ENCODE data around the gene FOSB.

The FOSB gene

DNA sequence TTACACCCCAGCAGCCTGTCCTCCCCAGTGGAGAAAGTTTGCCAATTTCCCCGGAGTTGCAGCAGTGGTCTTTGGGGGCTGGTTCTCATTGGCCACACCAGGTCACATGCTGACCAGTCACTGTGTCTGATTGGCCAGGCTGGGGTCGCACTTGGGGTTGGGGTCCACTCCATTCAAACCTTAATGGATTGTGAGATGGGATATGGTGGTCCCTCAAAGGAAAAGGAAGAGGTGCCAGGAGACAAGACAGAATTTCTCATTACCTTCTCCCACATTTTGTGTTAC lies 33.9 kb downstream of the FOSB start:
- Histone ChIP-seq H3K4me1 (ENCODE audit: low read depth, poor library complexity, severe bottlenecking) (peaks cover 20% of the 10 kb centered on the region), H3K36me3 (ENCODE audit: insufficient read depth) (no peaks in the 10 kb centered on the region), H3K27ac (no peak overlapping the region), H3K79me2 (ENCODE audit: insufficient read depth, low read depth) (no peaks in the 10 kb centered on the region), H3K4me3 (IDR thresholded peaks at IDR 0.05; ENCODE audit: insufficient read depth, low read depth, low read length) (no peak overlapping the region), H4K20me1 (ENCODE audit: insufficient read depth) (no peaks in the 10 kb centered on the region), H3K9ac (no peak overlapping the region), H2AFZ (ENCODE audit: low read depth) (no peak overlapping the region), H3K4me2 (no peak overlapping the region), H3K27me3 (ENCODE audit: insufficient read depth, low read depth) (peaks cover 2% of the 10 kb centered on the region; the same call in 1 of the 2 replicates)
- TF ChIP-seq, protein P1, sequence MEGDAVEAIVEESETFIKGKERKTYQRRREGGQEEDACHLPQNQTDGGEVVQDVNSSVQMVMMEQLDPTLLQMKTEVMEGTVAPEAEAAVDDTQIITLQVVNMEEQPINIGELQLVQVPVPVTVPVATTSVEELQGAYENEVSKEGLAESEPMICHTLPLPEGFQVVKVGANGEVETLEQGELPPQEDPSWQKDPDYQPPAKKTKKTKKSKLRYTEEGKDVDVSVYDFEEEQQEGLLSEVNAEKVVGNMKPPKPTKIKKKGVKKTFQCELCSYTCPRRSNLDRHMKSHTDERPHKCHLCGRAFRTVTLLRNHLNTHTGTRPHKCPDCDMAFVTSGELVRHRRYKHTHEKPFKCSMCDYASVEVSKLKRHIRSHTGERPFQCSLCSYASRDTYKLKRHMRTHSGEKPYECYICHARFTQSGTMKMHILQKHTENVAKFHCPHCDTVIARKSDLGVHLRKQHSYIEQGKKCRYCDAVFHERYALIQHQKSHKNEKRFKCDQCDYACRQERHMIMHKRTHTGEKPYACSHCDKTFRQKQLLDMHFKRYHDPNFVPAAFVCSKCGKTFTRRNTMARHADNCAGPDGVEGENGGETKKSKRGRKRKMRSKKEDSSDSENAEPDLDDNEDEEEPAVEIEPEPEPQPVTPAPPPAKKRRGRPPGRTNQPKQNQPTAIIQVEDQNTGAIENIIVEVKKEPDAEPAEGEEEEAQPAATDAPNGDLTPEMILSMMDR (conservative IDR thresholded peaks at IDR 0.05; ENCODE audit: low read depth, low read length) = no peak

DNA sequence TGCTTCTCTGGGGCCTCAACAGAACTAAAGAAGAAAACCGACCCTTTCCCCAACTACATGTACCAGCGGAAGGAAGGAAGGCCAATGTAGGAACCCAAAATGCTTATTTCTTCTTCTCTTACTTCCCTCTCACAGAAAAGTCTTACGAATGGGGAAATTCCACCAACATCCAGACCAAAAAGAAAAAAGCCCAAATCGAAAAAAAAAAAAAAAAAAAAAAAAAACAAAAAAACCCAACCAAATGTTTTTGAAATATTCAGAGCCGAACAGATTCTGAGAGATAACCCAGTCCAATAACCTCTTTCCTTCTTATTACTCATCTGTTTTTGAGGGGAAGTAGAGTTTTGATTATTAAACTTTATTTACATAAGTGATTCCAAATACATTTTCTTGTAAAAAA lies 34.3 kb downstream of the FOSB start:
- H3K36me3 ChIP-seq (ENCODE audit: insufficient read depth) = no peaks in the 10 kb centered on the region
- no peaks in the 10 kb centered on the region for H4K20me1 ChIP-seq (ENCODE audit: insufficient read depth)
- H3K4me2 ChIP-seq = no peak overlapping the region
- no peak overlapping the region for H2AFZ ChIP-seq (ENCODE audit: low read depth)
- no peak overlapping the region for H3K9ac ChIP-seq
- H3K79me2 ChIP-seq (ENCODE audit: insufficient read depth, low read depth) = no peaks in the 10 kb centered on the region
- TF ChIP-seq, protein P1 (conservative IDR thresholded peaks at IDR 0.05; ENCODE audit: low read depth, low read length) = no peak
- H3K27me3 ChIP-seq (ENCODE audit: insufficient read depth, low read depth) = peaks cover 2% of the 10 kb centered on the region; the same call in 1 of the 2 replicates
- no peak overlapping the region for H3K27ac ChIP-seq
- no peak overlapping the region for H3K4me3 ChIP-seq (IDR thresholded peaks at IDR 0.05; ENCODE audit: insufficient read depth, low read depth, low read length)
- peaks cover 20% of the 10 kb centered on the region for H3K4me1 ChIP-seq (ENCODE audit: low read depth, poor library complexity, severe bottlenecking)

GRCh38 chr19:45503909-45504308 lies 36.1 kb downstream of the FOSB start:
- H3K79me2 ChIP-seq (ENCODE audit: insufficient read depth, low read depth) = peaks cover 8% of the 10 kb centered on the region; the same call in 1 of the 2 replicates
- peaks cover 21% of the 10 kb centered on the region for H3K4me1 ChIP-seq (ENCODE audit: low read depth, poor library complexity, severe bottlenecking)
- no peaks in the 10 kb centered on the region for H3K36me3 ChIP-seq (ENCODE audit: insufficient read depth)
- H3K4me3 ChIP-seq (IDR thresholded peaks at IDR 0.05; ENCODE audit: insufficient read depth, low read depth, low read length) = no peak overlapping the region
- no peak overlapping the region for H2AFZ ChIP-seq (ENCODE audit: low read depth)
- H3K27ac ChIP-seq = no peak overlapping the region
- TF ChIP-seq, protein P1 (conservative IDR thresholded peaks at IDR 0.05; ENCODE audit: low read depth, low read length) = no peak
- H3K4me2 ChIP-seq = no peak overlapping the region
- 0 out of 2 replicates have a peak, but pooled peaks cover 2% of the 10 kb centered on the region for H3K27me3 ChIP-seq (ENCODE audit: insufficient read depth, low read depth)
- no peaks in the 10 kb centered on the region for H4K20me1 ChIP-seq (ENCODE audit: insufficient read depth)
- H3K9ac ChIP-seq = no peak overlapping the region

DNA sequence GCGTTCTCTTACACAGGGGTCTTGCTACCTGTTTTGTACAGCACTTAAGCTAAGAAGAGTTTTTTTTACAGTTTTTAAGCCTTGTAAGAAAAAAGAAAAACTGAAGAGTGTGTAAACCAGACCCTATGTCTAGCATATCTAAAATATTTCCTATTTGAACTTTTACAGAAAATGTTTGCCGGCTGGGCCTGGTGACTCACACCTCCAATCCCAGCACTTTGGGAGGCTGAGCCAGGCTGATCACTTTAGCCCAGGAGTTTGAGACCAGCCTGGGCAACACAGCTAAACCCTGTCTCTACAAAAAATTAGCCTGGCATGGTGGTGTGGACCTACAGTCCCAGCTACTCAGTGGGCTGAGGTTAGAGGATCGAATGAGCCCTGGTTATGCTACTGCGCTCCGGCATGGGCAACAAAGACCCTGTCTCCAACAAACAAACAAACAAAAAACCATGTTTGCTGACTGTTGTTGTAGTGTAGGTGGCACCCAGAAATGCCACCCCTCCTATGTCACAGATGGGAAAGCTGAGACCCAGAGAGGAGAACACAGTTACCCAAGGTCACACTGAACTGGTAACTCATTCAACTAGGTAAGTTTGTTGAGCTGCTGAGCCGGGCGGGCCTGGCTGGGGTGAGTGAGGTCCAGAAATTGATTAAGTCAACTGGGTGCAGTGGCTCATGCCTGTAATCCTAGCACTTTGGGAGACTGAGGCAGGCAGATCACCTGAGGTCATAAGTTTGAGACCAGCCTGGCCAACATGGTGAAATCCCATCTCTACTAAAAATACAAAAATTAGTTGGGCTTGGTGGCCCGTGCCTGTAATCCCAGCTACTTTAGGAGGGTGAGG lies 37.6 kb downstream of the FOSB start:
- Histone ChIP-seq H3K4me3 (IDR thresholded peaks at IDR 0.05; ENCODE audit: insufficient read depth, low read depth, low read length) (no peak overlapping the region), H3K36me3 (ENCODE audit: insufficient read depth) (no peaks in the 10 kb centered on the region), H3K4me2 (peak overlapping the region; percentile 79), H3K27ac (no peak overlapping the region), H4K20me1 (ENCODE audit: insufficient read depth) (no peaks in the 10 kb centered on the region), H3K79me2 (ENCODE audit: insufficient read depth, low read depth) (peaks cover 13% of the 10 kb centered on the region; the same call in 1 of the 2 replicates), H3K27me3 (ENCODE audit: insufficient read depth, low read depth) (0 out of 2 replicates have a peak, but pooled peaks cover 2% of the 10 kb centered on the region), H2AFZ (ENCODE audit: low read depth) (peak overlapping the region; percentile 76; the same call in 1 of the 2 replicates), H3K4me1 (ENCODE audit: low read depth, poor library complexity, severe bottlenecking) (peaks cover 13% of the 10 kb centered on the region), H3K9ac (peak overlapping the region; percentile 65; the same call in 1 of the 2 replicates)
- TF ChIP-seq, protein P1 (conservative IDR thresholded peaks at IDR 0.05; ENCODE audit: low read depth, low read length) = no peak
